ENCODE data around the gene STING1. TPM values are rescaled to one million over a fixed set of nuclear protein-coding genes. Genes with fewer than 3 reads are reported as not detected.

STING1 gene
- total and polyA plus RNA-seq, 11 donors: 20.4 to 119 (median 53.8) TPM

- ATAC-seq (peak; percentile 98 to 99 (median 99)), DNase-seq (peak; percentile 94 to 97 (median 96))
- Histone ChIP-seq H3K36me3 (peaks cover 0 to 33% (median 15%) of the 10 kb centered on the region in 9 donors), H3K9me3 (no peaks in the 10 kb centered on the region), H3K4me3 (peak within 1 kb of the TSS; percentile 55 to 96 (median 89)), H3K27me3 (no peaks in the 10 kb centered on the region), H3K4me1 (peaks cover 0 to 15% (median 13%) of the 10 kb centered on the region in 12 donors), H3K27ac (peak within 1 kb of the TSS; percentile 87 to 99 (median 96))
- TF ChIP-seq CTCF (IDR thresholded peaks at IDR 0.05) (no peak), POLR2A (IDR thresholded peaks at IDR 0.05) (peak in 1 of 2 donors; percentile 57)
- 4 to 8% (median 4%) methylated on average over 23 to 49 of the region's 49 CpGs for WGBS, 4 donors
- intact Hi-C loops (cut with DNase I): loop anchor here in 5 of 10 donors (2.0 to 10.0 kb wide), 4 partner anchors 44 to 78 kb away; partner anchors contain the start of gene STING1 (in 3 of the 5)
Measured at GRCh38 chr5:139439013-139439903, 43.3 kb downstream of the STING1 start, which contains the start of gene DNAJC18. DNAJC18 (minus strand) TSS chr5:139439525; CDS start chr5:139439445, 80 bp downstream.

- Histone ChIP-seq H3K4me1 (peaks cover 0 to 15% (median 13%) of the 10 kb centered on the region in 12 donors), H3K27me3 (no peaks in the 10 kb centered on the region), H3K36me3 (peaks cover 0 to 39% (median 21%) of the 10 kb centered on the region in 9 donors), H3K9me3 (no peaks in the 10 kb centered on the region), H3K27ac (peak overlapping the region; percentile 87 to 99 (median 96)), H3K4me3 (peak overlapping the region; percentile 55 to 96 (median 89))
- no peak for DNase-seq
- TF ChIP-seq POLR2A (IDR thresholded peaks at IDR 0.05) (no peak), CTCF (IDR thresholded peaks at IDR 0.05) (no peak)
- ATAC-seq: no peak
- WGBS, 4 donors: 25 to 35% (median 29%) methylated on average over 8 of the region's 8 CpGs
- intact Hi-C loops (cut with DNase I): loop anchor here in 5 of 10 donors (2.0 to 10.0 kb wide), 4 partner anchors 44 to 79 kb away; partner anchors contain the start of gene STING1 (in 3 of the 5)
Measured at GRCh38 chr5:139438707-139439012, 43.9 kb downstream of the STING1 start.

- intact Hi-C loops (cut with DNase I): loop anchor here in 4 of 10 donors (5.0 to 10.0 kb wide), 3 partner anchors 49 to 82 kb away; partner anchors contain the start of gene STING1 (in 2 of the 4)
- DNase-seq (no peak), ATAC-seq (no peak)
- peaks cover 0 to 69% (median 45%) of the 10 kb centered on the region in 9 donors for H3K36me3 ChIP-seq
- H3K4me1 ChIP-seq: peaks cover 0 to 15% (median 13%) of the 10 kb centered on the region in 12 donors
- H3K27me3 ChIP-seq: no peaks in the 10 kb centered on the region
- no peaks in the 10 kb centered on the region for H3K9me3 ChIP-seq
- no peak overlapping the region for H3K27ac ChIP-seq
- TF ChIP-seq POLR2A (IDR thresholded peaks at IDR 0.05): no peak
- TF ChIP-seq CTCF (IDR thresholded peaks at IDR 0.05): no peak
- H3K4me3 ChIP-seq: no peak overlapping the region
- 94 to 100% (median 98%) methylated on average over 3 of the region's 3 CpGs for WGBS, 4 donors
Measured at GRCh38 chr5:139435676-139436075, 46.9 kb downstream of the STING1 start.

- Histone ChIP-seq H3K4me3 (no peak overlapping the region), H3K27ac (no peak overlapping the region), H3K27me3 (no peaks in the 10 kb centered on the region), H3K36me3 (peaks cover 0 to 100% (median 71%) of the 10 kb centered on the region in 9 donors), H3K4me1 (no peaks in the 10 kb centered on the region), H3K9me3 (no peaks in the 10 kb centered on the region)
- 84 to 90% (median 87%) methylated on average over 1 of the region's 1 CpG for WGBS, 4 donors
- TF ChIP-seq CTCF (IDR thresholded peaks at IDR 0.05): no peak
- TF ChIP-seq POLR2A (IDR thresholded peaks at IDR 0.05): no peak
- no peak for DNase-seq
- ATAC-seq: no peak
- intact Hi-C loops (cut with DNase I): loop anchor here in 2 of 10 donors (10.0 kb wide), 1 partner anchor 53 kb away; the partner anchor contains the start of gene STING1 (in 2 of the 2)
Measured at GRCh38 chr5:139431706-139432105, 50.9 kb downstream of the STING1 start.

Data from heart left ventricle (tissue), 16 donors.